Mesodermal cell (in vitro differentiated cells): Measurements from ENCODE around the gene OR10G6.

Source experiments
- H3K27ac ChIP-seq: 2 replicates; pipeline ENCODE4 v1.7.0; 2013; ENCODE audit warnings: mild to moderate bottlenecking, low read depth, low read length, moderate library complexity; ENCODE audit not compliant: severe bottlenecking
- H3K36me3 ChIP-seq: 2 replicates; pipeline ENCODE4 v1.7.1; 2013; ENCODE audit warnings: mild to moderate bottlenecking, low read length, moderate library complexity; ENCODE audit not compliant: control insufficient read depth, insufficient read depth
- H3K4me1 ChIP-seq: one replicate; pipeline ENCODE4 v1.7.1; 2013; ENCODE audit warnings: mild to moderate bottlenecking, low read length; ENCODE audit not compliant: insufficient read depth, control insufficient read depth, poor library complexity, severe bottlenecking
- H3K4me3 ChIP-seq: 2 replicates; pipeline ENCODE4 v1.7.0; 2013; ENCODE audit warnings: low read length, control low read depth, mild to moderate bottlenecking; ENCODE audit not compliant: insufficient read depth, poor library complexity, severe bottlenecking; ENCODE audit errors: extremely low read depth
- H3K9me3 ChIP-seq: 2 replicates; pipeline ENCODE4 v1.7.1; 2013; ENCODE audit warnings: mild to moderate bottlenecking, low read length, moderate library complexity; ENCODE audit not compliant: control insufficient read depth
- WGBS, 2 experiments: methylation state at CpG; one replicate each; pipeline ENCODE4 v1.1.5; 2013; ENCODE audit warnings: missing lambda C conversion rate in 2 of 2; ENCODE audit not compliant: insufficient coverage in 2 of 2; 5-methylcytosine and 5-hydroxymethylcytosine counted together

OR10G6 gene

GRCh38 chr11:123976770-123977560 is 18.0 kb downstream of the OR10G6 start:
- H3K36me3 ChIP-seq = no peaks in the 10 kb centered on the region
- no peak overlapping the region for H3K4me3 ChIP-seq
- 91 to 97% methylated on average over 18 of the region's 18 CpGs for WGBS, 2 experiments

GRCh38 chr11:123973816-123974215 is 21.1 kb downstream of the OR10G6 start:
- Histone ChIP-seq H3K4me3 (no peak overlapping the region), H3K4me1 (no peaks in the 10 kb centered on the region), H3K9me3 (no peaks in the 10 kb centered on the region), H3K36me3 (no peaks in the 10 kb centered on the region), H3K27ac (peak overlapping the region; percentile 10)
- WGBS, 2 experiments = 100% methylated on average over 1 of the region's 1 CpG; no CpG with 5 or more reads in 1 of the 2 experiments

More at GRCh38 chr11:123976770-123977560, 18.0 kb downstream of the OR10G6 start:
- no peaks in the 10 kb centered on the region for H3K4me1 ChIP-seq
- H3K9me3 ChIP-seq = no peaks in the 10 kb centered on the region
- no peak overlapping the region for H3K27ac ChIP-seq

DNA sequence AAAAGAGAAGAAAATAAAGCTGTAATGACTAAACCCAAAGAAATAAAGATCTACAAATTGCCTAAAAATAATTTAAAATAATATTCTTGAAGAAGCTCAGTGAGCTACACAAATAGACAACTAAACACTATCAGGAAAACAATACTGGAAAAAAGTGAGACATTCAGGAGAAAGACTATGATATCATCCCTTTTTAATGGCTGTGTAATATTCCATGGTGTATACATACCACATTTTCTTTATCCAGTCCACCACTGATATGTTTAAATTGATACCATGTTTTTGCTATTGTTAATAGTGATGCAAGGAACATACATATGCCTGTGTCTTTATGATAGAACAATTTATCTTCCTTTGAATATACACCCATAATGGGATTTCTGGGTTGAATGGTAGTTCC is 38.2 kb downstream of the OR10G6 start:
- H3K27ac ChIP-seq = no peak overlapping the region
- H3K36me3 ChIP-seq = no peaks in the 10 kb centered on the region
- H3K9me3 ChIP-seq = no peaks in the 10 kb centered on the region
- no peak overlapping the region for H3K4me3 ChIP-seq
- no peaks in the 10 kb centered on the region for H3K4me1 ChIP-seq

DNA sequence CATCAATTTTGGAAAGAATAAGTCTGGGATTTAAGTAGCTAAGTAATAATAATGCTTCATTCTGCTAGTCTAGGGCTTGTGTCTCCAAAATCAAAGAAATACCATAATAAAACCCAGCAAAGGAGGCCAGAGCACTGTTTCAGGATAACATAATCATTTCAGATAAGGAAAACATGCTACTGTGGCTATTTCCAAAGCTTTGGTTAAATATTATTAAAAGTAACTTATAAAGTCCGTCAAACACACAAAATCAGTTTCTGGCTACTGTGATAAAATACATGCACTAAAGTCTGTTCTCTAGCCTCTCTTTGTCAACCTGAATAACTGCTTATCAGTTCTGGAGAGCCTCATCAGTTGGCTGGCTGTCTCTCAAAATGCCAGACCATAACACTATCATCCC is 49.8 kb downstream of the OR10G6 start:
- H3K4me3 ChIP-seq = no peak overlapping the region

More for the DNA sequence above, 49.8 kb downstream of the OR10G6 start:
- no peak overlapping the region for H3K27ac ChIP-seq
- H3K9me3 ChIP-seq = no peaks in the 10 kb centered on the region
- H3K4me1 ChIP-seq = no peaks in the 10 kb centered on the region
- no peaks in the 10 kb centered on the region for H3K36me3 ChIP-seq
- 83 to 100% methylated on average over 1 of the region's 1 CpG for WGBS, 2 experiments
